ENCODE data around the gene SRGAP2.
"Not testable (repeated sequence)": the region's sequence is repeated elsewhere in the genome, so short reads cannot be mapped to it uniquely, and the experiment has no call there.

The SRGAP2 gene

GRCh38 chr1:206203364-206204158, at the start of gene SRGAP2:
Gene SRGAP2 (plus strand): TSS chr1:206203541. CDS start chr1:206205971, 2,430 bp downstream.
- peak; percentile 1 to 5 for DNase-seq (ENCODE audit: low read depth in 2 of 2, low spot score in 1 of 2)

- DNase-seq (ENCODE audit: low read depth in 2 of 2, low spot score in 1 of 2) = not testable (repeated sequence)
Observed at GRCh38 chr1:206167350-206168029, 35.9 kb upstream of the SRGAP2 start.

DNA sequence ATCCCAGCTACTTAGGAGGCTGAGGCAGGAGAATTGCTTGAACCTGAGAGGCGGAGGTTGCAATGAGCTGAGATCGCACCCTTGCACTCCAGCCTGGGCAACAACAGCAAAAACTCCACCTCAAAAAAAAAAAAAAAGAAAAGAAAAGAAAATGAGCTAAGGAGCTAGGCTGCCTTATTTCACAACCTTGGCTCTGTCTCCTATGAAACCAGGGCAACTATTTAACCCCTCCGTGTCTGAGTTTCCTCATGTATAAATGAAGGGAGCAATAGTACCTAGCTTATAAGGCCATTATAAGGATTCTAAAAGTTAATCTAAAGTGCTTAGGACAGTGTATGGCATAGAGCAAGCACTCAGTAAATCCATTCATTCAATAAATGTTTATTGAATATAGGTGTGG, 33.5 kb upstream of the SRGAP2 start:
- DNase-seq (ENCODE audit: low read depth in 2 of 2, low spot score in 1 of 2) = not testable (repeated sequence)

- DNase-seq (ENCODE audit: low read depth in 2 of 2, low spot score in 1 of 2) = not testable (repeated sequence)
Observed at GRCh38 chr1:206173110-206173719, 30.1 kb upstream of the SRGAP2 start.

DNA sequence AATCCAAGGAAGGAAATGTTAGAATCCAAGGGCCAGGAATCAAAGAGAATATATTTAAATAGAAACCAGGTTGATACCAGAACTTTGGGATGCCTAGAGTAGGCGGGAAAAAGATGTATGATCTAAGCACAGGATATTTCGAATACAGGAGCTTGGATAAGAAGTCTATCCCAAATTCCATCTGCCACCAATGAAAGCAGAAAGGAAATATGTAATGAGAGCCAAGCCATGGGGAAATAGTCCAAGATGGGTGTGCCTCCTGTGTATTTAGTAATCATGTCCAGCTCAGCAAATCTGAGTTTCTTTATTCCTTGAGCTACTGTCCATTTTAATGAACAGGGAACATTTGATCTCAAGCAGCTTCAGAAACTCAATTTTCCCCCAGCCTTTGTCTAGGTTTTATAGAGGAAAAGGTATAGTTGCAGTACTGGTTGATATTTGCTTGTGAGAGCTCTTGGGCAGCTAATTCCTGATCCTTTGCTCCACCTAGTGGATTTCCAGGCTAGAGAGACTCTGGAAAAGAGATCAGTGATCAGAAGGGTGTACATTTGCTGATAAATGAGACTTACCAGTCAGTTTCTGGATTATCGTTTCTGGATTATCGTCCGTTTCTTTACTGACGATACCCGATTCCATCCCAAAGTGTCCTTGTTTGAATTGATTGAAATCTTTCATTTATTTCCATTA, 29.0 kb upstream of the SRGAP2 start:
- not testable (repeated sequence) for DNase-seq (ENCODE audit: low read depth in 2 of 2, low spot score in 1 of 2)

- not testable (repeated sequence) for DNase-seq (ENCODE audit: low read depth in 2 of 2, low spot score in 1 of 2)
Observed at GRCh38 chr1:206175459-206176113, 27.8 kb upstream of the SRGAP2 start.

DNA sequence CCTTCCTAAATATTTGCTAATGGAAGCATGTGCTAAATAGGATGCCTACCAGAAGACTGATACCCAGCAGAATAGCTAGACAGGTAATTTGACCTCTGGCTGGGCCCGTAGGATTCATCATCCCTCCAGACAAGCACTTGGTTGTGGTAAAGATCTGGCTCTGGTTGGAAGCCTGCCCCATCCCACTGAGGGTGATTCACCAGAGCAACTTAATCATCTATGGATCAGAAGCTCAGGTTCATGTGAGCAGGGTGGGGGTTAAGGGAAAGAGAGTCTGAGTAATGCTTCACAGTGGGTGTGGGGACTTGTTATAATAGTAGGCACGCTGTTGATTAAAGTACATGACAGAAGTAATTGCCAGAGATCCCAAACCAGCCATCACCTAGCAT, 27.2 kb upstream of the SRGAP2 start:
- DNase-seq (ENCODE audit: low read depth in 2 of 2, low spot score in 1 of 2) = not testable (repeated sequence)

DNA sequence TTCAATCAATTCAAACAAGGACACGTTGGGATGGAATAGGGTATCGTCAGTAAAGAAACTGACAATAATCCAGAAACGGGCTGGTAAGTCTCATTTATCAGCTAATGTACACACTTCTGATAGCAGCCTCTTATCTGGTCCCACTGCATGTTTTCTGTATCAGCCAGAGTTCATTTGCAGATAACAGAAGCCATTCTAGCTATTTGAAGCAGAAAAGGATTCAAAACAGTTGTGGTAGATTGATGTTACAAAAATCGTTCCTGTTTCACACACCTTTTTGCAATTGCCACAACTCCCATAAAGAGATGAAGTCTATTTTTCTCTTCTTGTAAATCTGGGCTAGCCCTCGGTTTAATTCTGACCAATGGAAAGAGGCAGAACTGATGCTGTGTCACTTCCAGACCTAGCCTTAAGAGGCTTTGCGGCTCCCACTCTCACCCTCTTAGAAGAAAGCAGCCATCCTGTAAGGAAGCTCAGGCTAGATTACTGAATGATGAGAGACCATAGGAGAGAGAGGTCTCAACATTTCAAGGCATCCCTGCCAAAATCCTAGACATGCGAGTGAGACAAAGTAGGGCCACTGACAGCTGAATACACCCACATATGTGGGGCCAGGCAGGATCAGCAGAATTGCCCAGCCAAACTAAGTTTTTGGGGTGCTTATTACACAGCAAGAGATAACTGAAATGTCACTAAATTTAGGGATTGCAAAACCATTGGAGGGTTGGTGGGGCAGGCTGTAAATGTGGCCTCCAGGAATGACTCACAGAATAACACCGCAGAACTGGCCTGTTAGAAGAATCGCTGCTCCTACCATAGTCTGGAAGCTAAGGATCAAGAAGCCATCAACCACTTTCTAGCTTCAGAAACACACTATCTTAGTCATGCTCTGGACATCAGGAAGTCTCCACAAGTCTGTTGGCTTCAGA, 25.0 kb upstream of the SRGAP2 start:
- not testable (repeated sequence) for DNase-seq (ENCODE audit: low read depth in 2 of 2, low spot score in 1 of 2)

- DNase-seq (ENCODE audit: low read depth in 2 of 2, low spot score in 1 of 2) = not testable (repeated sequence)
Observed at GRCh38 chr1:206179666-206180065, 23.7 kb upstream of the SRGAP2 start.

DNA sequence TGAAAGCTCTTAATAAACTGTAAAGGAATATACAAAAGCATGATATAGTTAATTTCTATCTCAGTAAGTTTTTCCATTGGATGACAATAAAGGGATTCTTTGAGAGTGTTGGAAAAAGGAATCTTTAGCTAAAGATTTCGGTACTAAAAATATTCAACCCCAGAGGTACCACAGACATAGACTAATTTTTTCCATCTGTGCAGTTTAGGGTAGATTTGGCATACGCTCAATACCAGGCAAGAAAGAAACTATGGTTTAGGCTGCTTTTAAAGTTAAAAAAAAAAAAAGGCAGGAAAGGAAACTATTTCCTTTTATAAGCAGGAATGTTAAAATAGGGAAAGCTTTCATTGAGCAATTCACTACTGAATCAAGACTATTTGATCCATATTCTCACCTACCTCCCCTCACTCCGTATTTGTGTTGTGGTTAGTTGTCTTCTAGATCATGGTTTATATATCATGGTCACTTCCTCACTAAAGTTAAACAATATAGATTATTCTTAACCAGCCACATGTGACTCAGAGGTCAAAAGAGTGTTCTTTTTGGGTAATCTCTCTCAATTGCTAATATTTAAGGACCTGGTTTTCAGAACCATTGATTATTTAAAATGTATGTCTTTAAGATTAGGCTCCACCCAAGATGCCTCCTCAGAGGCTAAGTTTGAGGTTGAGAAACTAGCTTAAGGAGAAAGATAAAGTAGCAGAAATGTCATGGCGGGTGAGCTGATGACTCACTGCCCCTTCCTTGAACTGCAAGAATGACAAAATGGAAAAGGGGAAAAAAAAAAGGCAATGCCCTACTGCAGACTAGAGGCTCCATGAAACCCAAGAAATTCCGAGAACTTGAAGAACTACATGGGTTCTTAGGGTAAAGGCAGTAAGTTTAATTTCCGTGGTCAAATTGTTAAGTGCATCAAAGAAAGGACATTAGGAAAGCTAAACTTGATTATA, 20.7 kb upstream of the SRGAP2 start:
- DNase-seq (ENCODE audit: low read depth in 2 of 2, low spot score in 1 of 2) = not testable (repeated sequence)

DNA sequence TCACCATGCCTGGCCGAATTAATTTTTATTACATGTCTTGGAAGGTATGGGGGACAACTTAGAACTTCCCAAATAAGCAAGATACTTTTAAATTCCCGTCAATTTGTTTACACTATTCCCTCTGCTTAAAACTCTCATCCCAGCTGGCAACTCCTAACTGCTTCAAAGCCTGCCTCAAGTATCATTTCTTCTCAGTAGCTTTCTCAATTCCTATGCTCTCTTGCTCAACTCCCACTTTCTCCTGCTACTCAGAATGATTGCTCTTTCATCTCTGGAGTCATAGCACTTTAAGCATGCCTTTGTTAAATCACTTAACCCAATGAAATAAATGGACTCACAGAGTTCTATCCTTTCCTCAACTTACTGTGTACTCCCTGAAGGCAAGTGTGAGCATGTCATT, 19.6 kb upstream of the SRGAP2 start:
- not testable (repeated sequence) for DNase-seq (ENCODE audit: low read depth in 2 of 2, low spot score in 1 of 2)

GRCh38 chr1:206185778-206186177, 17.6 kb upstream of the SRGAP2 start:
- not testable (repeated sequence) for DNase-seq (ENCODE audit: low read depth in 2 of 2, low spot score in 1 of 2)

DNA sequence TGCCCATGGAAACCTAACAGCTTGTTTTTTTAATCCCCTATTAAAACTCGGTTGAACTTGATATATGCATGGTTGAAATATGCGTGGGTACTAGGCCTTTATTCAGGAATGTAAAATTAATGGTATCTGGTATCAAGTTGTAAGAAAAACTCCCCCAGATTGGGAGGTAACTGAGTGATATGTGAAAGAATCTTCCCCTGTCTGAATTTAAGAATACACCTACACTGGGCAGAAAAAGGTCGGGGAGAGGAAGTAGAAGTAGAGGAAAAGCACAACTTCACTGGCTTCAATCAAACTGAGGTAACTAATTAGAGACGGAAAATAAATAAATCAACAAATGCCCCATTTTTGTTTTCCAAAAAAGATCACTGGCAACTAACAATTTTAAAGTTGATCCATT, 16.5 kb upstream of the SRGAP2 start:
- DNase-seq (ENCODE audit: low read depth in 2 of 2, low spot score in 1 of 2) = not testable (repeated sequence)

- DNase-seq (ENCODE audit: low read depth in 2 of 2, low spot score in 1 of 2) = not testable (repeated sequence)
Observed at GRCh38 chr1:206195182-206195581, 8.2 kb upstream of the SRGAP2 start.

GRCh38 chr1:206196748-206197424, 6.5 kb upstream of the SRGAP2 start:
- DNase-seq (ENCODE audit: low read depth in 2 of 2, low spot score in 1 of 2) = not testable (repeated sequence)

- DNase-seq (ENCODE audit: low read depth in 2 of 2, low spot score in 1 of 2) = peak; percentile 77 to 93
Observed at GRCh38 chr1:206202789-206203363, 465 bp upstream of the SRGAP2 start, which contains the start of gene FAM72A. Gene FAM72A (minus strand): TSS chr1:206202839. CDS start chr1:206202025, 814 bp downstream.

GRCh38 chr1:206204159-206204511, 794 bp downstream of the SRGAP2 start:
- DNase-seq (ENCODE audit: low read depth in 2 of 2, low spot score in 1 of 2) = not testable (repeated sequence)

- DNase-seq (ENCODE audit: low read depth in 2 of 2, low spot score in 1 of 2) = not testable (repeated sequence)
Observed at GRCh38 chr1:206204871-206205270, 1.5 kb downstream of the SRGAP2 start.
